DOHH2 (cell line): ENCODE results near the gene DOCK8.

ENCODE experiments used
- EZH2phosphoT487 ChIP-seq: fragments of 200-600 bp; sonication (generic); IDR thresholded peaks from 2 replicates; pipeline ENCODE4 v1.6.1; 2017; ENCODE audit warnings: borderline replicate concordance, mild to moderate bottlenecking, antibody characterized with exemption, low read length, moderate library complexity, mixed read lengths
- TF ChIP-seq, protein P1 (sequence below): fragments of 200-600 bp; sonication (generic); IDR thresholded peaks from one replicate; pipeline ENCODE4 v1.5.1; 2014; ENCODE audit warnings: antibody characterized with exemption, mild to moderate bottlenecking, low read depth, low read length; ENCODE audit not compliant: poor library complexity, severe bottlenecking

DNA sequence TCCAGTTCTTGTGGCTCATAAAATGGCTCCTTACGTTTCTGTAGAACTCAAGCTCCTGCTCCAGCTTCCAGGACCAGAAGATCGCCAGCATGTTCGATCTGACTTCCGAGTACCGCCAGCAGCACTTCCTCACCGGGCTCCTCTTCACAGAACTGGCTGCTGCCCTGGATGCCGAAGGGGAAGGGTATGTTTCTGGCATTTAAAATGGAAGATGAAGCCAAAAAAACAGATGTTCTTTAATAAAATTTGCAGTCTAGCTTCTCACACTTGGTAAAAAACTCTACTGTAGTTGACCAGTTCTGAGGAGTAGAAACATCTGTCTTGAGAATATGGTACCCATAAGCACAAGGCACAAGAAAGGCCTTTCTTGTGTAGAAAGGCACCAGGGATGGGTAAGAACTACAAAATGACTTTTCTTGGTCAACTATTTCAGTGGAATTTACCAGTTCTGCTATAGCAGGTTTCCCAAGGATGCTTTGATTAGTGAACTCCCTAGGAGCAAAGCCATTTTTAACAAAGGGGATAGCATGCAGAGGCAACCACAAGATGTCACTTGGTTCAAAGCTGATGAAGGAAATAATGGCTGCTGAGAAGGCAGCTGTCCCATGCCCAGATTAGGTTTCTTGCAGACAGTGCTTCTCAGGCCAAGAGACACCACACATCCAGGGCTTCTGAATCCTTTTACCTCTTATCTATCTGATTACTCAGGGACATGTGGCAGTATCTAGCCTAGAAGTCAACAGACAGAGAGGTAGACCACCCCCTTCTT, 192.4 kb downstream of the DOCK8 start:
- TF ChIP-seq, protein P1, sequence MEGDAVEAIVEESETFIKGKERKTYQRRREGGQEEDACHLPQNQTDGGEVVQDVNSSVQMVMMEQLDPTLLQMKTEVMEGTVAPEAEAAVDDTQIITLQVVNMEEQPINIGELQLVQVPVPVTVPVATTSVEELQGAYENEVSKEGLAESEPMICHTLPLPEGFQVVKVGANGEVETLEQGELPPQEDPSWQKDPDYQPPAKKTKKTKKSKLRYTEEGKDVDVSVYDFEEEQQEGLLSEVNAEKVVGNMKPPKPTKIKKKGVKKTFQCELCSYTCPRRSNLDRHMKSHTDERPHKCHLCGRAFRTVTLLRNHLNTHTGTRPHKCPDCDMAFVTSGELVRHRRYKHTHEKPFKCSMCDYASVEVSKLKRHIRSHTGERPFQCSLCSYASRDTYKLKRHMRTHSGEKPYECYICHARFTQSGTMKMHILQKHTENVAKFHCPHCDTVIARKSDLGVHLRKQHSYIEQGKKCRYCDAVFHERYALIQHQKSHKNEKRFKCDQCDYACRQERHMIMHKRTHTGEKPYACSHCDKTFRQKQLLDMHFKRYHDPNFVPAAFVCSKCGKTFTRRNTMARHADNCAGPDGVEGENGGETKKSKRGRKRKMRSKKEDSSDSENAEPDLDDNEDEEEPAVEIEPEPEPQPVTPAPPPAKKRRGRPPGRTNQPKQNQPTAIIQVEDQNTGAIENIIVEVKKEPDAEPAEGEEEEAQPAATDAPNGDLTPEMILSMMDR: no peak
- TF ChIP-seq EZH2phosphoT487: no peak
